Left ventricle myocardium inferior (tissue), 1 donor: ENCODE data around the gene HSPA12B. TPM values are rescaled to one million over a fixed set of nuclear protein-coding genes. Genes with fewer than 3 reads are reported as not detected.

Experiments
- DNase-seq: peaks from one replicate; pipeline ENCODE4 v3.0.0-alpha.2; 2020
- H3K27ac ChIP-seq: fragments of 200-600 bp; replicated peaks from 2 replicates; pipeline ENCODE4 v1.8.0; 2021
- H3K27me3 ChIP-seq: fragments of 200-600 bp; 2 replicates; pipeline ENCODE4 v1.8.0; 2021; ENCODE audit warnings: low read depth
- H3K36me3 ChIP-seq: fragments of 200-600 bp; 2 replicates; pipeline ENCODE4 v1.8.0; 2021
- H3K4me1 ChIP-seq: fragments of 200-600 bp; 2 replicates; pipeline ENCODE4 v1.8.0; 2021
- H3K4me3 ChIP-seq: fragments of 200-600 bp; 2 replicates; pipeline ENCODE4 v1.8.0; 2021; ENCODE audit warnings: mild to moderate bottlenecking, moderate library complexity
- H3K9me3 ChIP-seq: fragments of 200-600 bp; replicated peaks from 2 replicates; pipeline ENCODE4 v1.8.0; 2021
- CTCF ChIP-seq: fragments of 200-600 bp; IDR thresholded peaks from 2 replicates; pipeline ENCODE4 v1.8.0; 2021; ENCODE audit warnings: antibody characterized with exemption, mild to moderate bottlenecking, borderline replicate concordance
- intact Hi-C: fragments of 100-400 bp; cut with micrococcal nuclease; formaldehyde crosslinking; loops from one replicate; pipeline ENCODE4 v1.11.0; 2022
- total RNA-seq: library from RNA; stranded (reverse); fragmentation: NEBNext Ultra II Directional; extraction: Animal tissue kit (Norgen Biotek cat#: 25700); gene quantifications from one replicate; pipeline ENCODE4 v1.2.1, GENCODE V29; 2021
- donor health status: DM: no; HTN: yes; CAD: no; lungs with severe emphysema.

HSPA12B gene
- total RNA-seq, 1 donor from 2014 or later: 12.5 TPM

DNA sequence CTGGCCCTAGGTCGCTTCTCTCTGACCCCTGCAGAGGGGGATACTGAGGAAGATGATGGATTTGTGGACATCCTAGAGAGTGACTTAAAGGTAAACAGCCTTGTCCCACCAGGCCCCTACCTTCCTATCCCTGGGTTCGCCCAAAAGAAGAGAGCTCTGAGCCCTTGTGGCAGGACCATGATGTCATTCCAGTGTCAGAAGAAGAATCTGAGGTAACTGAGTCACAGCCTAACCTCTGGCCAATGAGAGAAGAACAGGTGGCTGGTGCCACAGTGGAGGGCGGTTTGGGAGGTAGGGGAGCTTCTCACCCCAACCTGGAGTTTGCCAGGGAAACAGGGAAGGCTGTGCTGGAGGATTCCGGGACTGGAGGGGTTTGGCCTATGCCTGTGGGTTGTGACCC is 68.8 kb downstream of the HSPA12B start:
- Histone ChIP-seq H3K27ac (no peak overlapping the region), H3K27me3 (no peaks in the 10 kb centered on the region), H3K36me3 (peaks cover 50% of the 10 kb centered on the region), H3K4me1 (peaks cover 34% of the 10 kb centered on the region), H3K4me3 (no peak overlapping the region), H3K9me3 (no peaks in the 10 kb centered on the region)
- TF ChIP-seq CTCF: no peak
- intact Hi-C loops: no loop called here
- DNase-seq: no peak

DNA sequence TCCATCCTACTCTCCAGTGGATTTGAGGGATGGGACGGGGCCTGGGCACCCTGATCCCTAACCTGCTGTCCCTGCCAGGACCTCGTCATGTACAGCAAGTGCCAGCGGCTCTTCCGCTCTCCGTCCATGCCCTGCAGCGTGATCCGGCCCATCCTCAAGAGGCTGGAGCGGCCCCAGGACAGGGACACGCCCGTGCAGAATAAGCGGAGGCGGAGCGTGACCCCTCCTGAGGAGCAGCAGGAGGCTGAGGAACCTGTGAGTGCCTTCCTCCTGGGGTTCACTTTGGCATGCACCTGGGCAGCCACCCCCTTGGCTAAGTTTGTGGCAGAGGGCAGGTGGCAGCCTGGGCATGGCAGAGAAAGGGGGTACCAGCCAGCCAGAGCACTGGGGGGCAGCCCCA is 69.4 kb downstream of the HSPA12B start:
- Histone ChIP-seq H3K27ac (no peak overlapping the region), H3K27me3 (no peaks in the 10 kb centered on the region), H3K36me3 (peaks cover 50% of the 10 kb centered on the region), H3K9me3 (no peaks in the 10 kb centered on the region), H3K4me1 (peaks cover 34% of the 10 kb centered on the region), H3K4me3 (no peak overlapping the region)
- DNase-seq: no peak
- TF ChIP-seq CTCF: no peak
- intact Hi-C loops: no loop called here

Other genes starting within 250 kb of the HSPA12B start
- gene GFRA4, start 69.3 kb upstream of the HSPA12B start, total RNA-seq: not detected
- gene ADAM33, start 50.7 kb upstream of the HSPA12B start, total RNA-seq: 10.8 TPM
- 6.4 TPM for gene SIGLEC1, start 20.1 kb upstream of the HSPA12B start, total RNA-seq
- gene ADISSP, start 35.1 kb downstream of the HSPA12B start, total RNA-seq: 10.2 TPM
- 0.33 TPM for gene SPEF1, start 48.8 kb downstream of the HSPA12B start, total RNA-seq
- 70.7 TPM for gene CENPB, start 54.1 kb downstream of the HSPA12B start, total RNA-seq
- 8.1 TPM for gene CDC25B, start 63.6 kb downstream of the HSPA12B start, total RNA-seq
- gene AP5S1, start 87.9 kb downstream of the HSPA12B start, total RNA-seq: 11.3 TPM
- 44.9 TPM for gene MAVS, start 114.1 kb downstream of the HSPA12B start, total RNA-seq
- gene PANK2, start 156.7 kb downstream of the HSPA12B start, total RNA-seq: 16.4 TPM